Parathyroid adenoma (tissue), 2 donors: Measurements from ENCODE around the gene PSMB3.
A peak's percentile ranks its signal among the peaks of the same experiment; 100 is the strongest.

Experiments
- H2AFZ ChIP-seq: fragments of 300-600 bp; sonication (generic); one replicate; pipeline ENCODE4 v1.7.0; 2017; ENCODE audit warnings: antibody characterized with exemption, mild to moderate bottlenecking
- H3K27ac ChIP-seq: fragments of 300-600 bp; sonication (generic); one replicate; pipeline ENCODE4 v1.7.0; 2017
- H3K27me3 ChIP-seq: fragments of 300-600 bp; sonication (generic); one replicate; pipeline ENCODE4 v1.7.0; 2017; ENCODE audit warnings: low read length; ENCODE audit not compliant: control insufficient read depth, insufficient read depth
- H3K36me3 ChIP-seq: fragments of 300-600 bp; sonication (generic); one replicate; pipeline ENCODE4 v1.7.0; 2017; ENCODE audit warnings: low read length; ENCODE audit not compliant: control insufficient read depth, insufficient read depth
- H3K4me1 ChIP-seq: fragments of 300-600 bp; sonication (generic); one replicate; pipeline ENCODE4 v1.7.0; 2017; ENCODE audit warnings: control low read depth
- H3K4me2 ChIP-seq: fragments of 300-600 bp; sonication (generic); one replicate; pipeline ENCODE4 v1.7.0; 2017; ENCODE audit warnings: low read length
- H3K4me3 ChIP-seq: fragments of 300-600 bp; sonication (generic); one replicate; pipeline ENCODE4 v1.7.0; 2017; ENCODE audit warnings: low read depth, low read length
- H3K79me2 ChIP-seq: fragments of 300-600 bp; sonication (generic); one replicate; pipeline ENCODE4 v1.7.0; 2017; ENCODE audit warnings: control low read depth
- H3K9ac ChIP-seq: fragments of 300-600 bp; sonication (generic); one replicate; pipeline ENCODE4 v1.7.0; 2017; ENCODE audit warnings: mild to moderate bottlenecking
- H3K9me3 ChIP-seq: fragments of 300-600 bp; sonication (generic); one replicate; pipeline ENCODE4 v1.7.0; 2017; ENCODE audit warnings: low read length; ENCODE audit not compliant: control insufficient read depth
- CTCF ChIP-seq: fragments of 300-600 bp; sonication (generic); IDR thresholded peaks from one replicate; pipeline ENCODE4 v1.7.0; 2017; ENCODE audit warnings: antibody characterized with exemption, mild to moderate bottlenecking
- donor health status: primary hyperparathyroidism.

Gene PSMB3

GRCh38 chr17:38766341-38766740 is 13.8 kb downstream of the PSMB3 start:
- Histone ChIP-seq H3K27me3 (no peaks in the 10 kb centered on the region), H3K9me3 (no peaks in the 10 kb centered on the region), H3K4me1 (no peaks in the 10 kb centered on the region), H2AFZ (no peak overlapping the region), H3K36me3 (no peaks in the 10 kb centered on the region), H3K9ac (no peak overlapping the region), H3K4me3 (no peak overlapping the region), H3K79me2 (no peaks in the 10 kb centered on the region), H3K4me2 (no peak overlapping the region), H3K27ac (no peak overlapping the region)
- no peak for TF ChIP-seq CTCF

- Histone ChIP-seq H3K9ac (no peak overlapping the region), H2AFZ (no peak overlapping the region), H3K79me2 (no peaks in the 10 kb centered on the region), H3K9me3 (no peaks in the 10 kb centered on the region), H3K4me3 (no peak overlapping the region), H3K4me2 (peak overlapping the region; percentile 13), H3K27ac (no peak overlapping the region), H3K27me3 (no peaks in the 10 kb centered on the region), H3K4me1 (no peaks in the 10 kb centered on the region), H3K36me3 (no peaks in the 10 kb centered on the region)
- no peak for TF ChIP-seq CTCF
These were observed 15.9 kb downstream of the PSMB3 start for GRCh38 chr17:38768417-38768816.

- no peak overlapping the region for H3K4me2 ChIP-seq
- H3K4me3 ChIP-seq: no peak overlapping the region
- no peaks in the 10 kb centered on the region for H3K79me2 ChIP-seq
- H3K9ac ChIP-seq: no peak overlapping the region
- TF ChIP-seq CTCF: no peak
- no peaks in the 10 kb centered on the region for H3K4me1 ChIP-seq
- no peaks in the 10 kb centered on the region for H3K9me3 ChIP-seq
- no peak overlapping the region for H2AFZ ChIP-seq
- no peaks in the 10 kb centered on the region for H3K27me3 ChIP-seq
- H3K36me3 ChIP-seq: no peaks in the 10 kb centered on the region
- H3K27ac ChIP-seq: no peak overlapping the region
These were observed 20.7 kb downstream of the PSMB3 start for GRCh38 chr17:38773258-38773657.

- no peak for TF ChIP-seq CTCF
- peaks cover 5% of the 10 kb centered on the region for H3K79me2 ChIP-seq
- H3K4me1 ChIP-seq: no peaks in the 10 kb centered on the region
- no peak overlapping the region for H3K4me3 ChIP-seq
- H3K27ac ChIP-seq: no peak overlapping the region
- H3K9ac ChIP-seq: no peak overlapping the region
- H3K27me3 ChIP-seq: no peaks in the 10 kb centered on the region
- no peaks in the 10 kb centered on the region for H3K9me3 ChIP-seq
- no peaks in the 10 kb centered on the region for H3K36me3 ChIP-seq
- no peak overlapping the region for H2AFZ ChIP-seq
- H3K4me2 ChIP-seq: no peak overlapping the region
These were observed 25.2 kb downstream of the PSMB3 start for GRCh38 chr17:38777641-38778250.

- H3K9me3 ChIP-seq: no peaks in the 10 kb centered on the region
- H2AFZ ChIP-seq: no peak overlapping the region
- no peaks in the 10 kb centered on the region for H3K4me1 ChIP-seq
- H3K9ac ChIP-seq: no peak overlapping the region
- H3K27ac ChIP-seq: no peak overlapping the region
- H3K4me2 ChIP-seq: no peak overlapping the region
- TF ChIP-seq CTCF: no peak
- no peak overlapping the region for H3K4me3 ChIP-seq
- H3K36me3 ChIP-seq: no peaks in the 10 kb centered on the region
- H3K27me3 ChIP-seq: no peaks in the 10 kb centered on the region
- peaks cover 5% of the 10 kb centered on the region for H3K79me2 ChIP-seq
These were observed 27.6 kb downstream of the PSMB3 start for GRCh38 chr17:38779965-38780752.
